SK-N-MC (cell line): ENCODE measurements around the gene FOXF2.

Experiments
- EZH2 ChIP-seq: fragments of 200-600 bp; sonication (generic); IDR thresholded peaks from one replicate; pipeline ENCODE4 v1.6.1; 2017; ENCODE audit warnings: antibody characterized with exemption
- FOXP2 ChIP-seq: optimal IDR thresholded peaks from 2 replicates; pipeline ENCODE3; 2011; ENCODE audit warnings: mild to moderate bottlenecking, moderate library complexity; ENCODE audit not compliant: insufficient read depth; ENCODE audit errors: extremely low read length, control extremely low read depth
- POLR2AphosphoS5 ChIP-seq: IDR thresholded peaks from 2 replicates; pipeline ENCODE4 v1.6.1; 2012; ENCODE audit warnings: mild to moderate bottlenecking, low read depth, low read length, borderline replicate concordance

- TF ChIP-seq EZH2, result no peak
- TF ChIP-seq POLR2AphosphoS5, result no peak
- TF ChIP-seq FOXP2, result no peak
Observed at GRCh38 chr6:1415416-1416063, 26.2 kb downstream of the FOXF2 start.
